Measurements from ENCODE around the gene GRAP2.

The GRAP2 gene

GRCh38 chr22:39947220-39948216, 46.6 kb downstream of the GRAP2 start:
- no peak for DNase-seq

- DNase-seq: no peak
These were observed 49.3 kb downstream of the GRAP2 start for GRCh38 chr22:39949964-39950737.

GRCh38 chr22:39951603-39952293, 50.9 kb downstream of the GRAP2 start:
- peak; percentile 53 for DNase-seq

- no peak for DNase-seq
These were observed 51.5 kb downstream of the GRAP2 start for GRCh38 chr22:39952347-39952746.

- no peak for DNase-seq
These were observed 52.2 kb downstream of the GRAP2 start for GRCh38 chr22:39953101-39953500.

- DNase-seq: no peak
These were observed 53.7 kb downstream of the GRAP2 start for GRCh38 chr22:39954584-39955055.

GRCh38 chr22:39955675-39956074, 54.8 kb downstream of the GRAP2 start:
- DNase-seq: no peak

GRCh38 chr22:39956932-39957664, 56.2 kb downstream of the GRAP2 start:
- no peak for DNase-seq

GRCh38 chr22:39958009-39958711, 57.3 kb downstream of the GRAP2 start:
- DNase-seq: no peak

- DNase-seq: no peak
These were observed 58.2 kb downstream of the GRAP2 start for GRCh38 chr22:39958949-39959639.

GRCh38 chr22:39959640-39960447, 59.0 kb downstream of the GRAP2 start, which contains the start of gene TMA7B:
TSS of gene TMA7B (plus strand) at chr22:39960397. CDS start at chr22:39964375, 3,978 bp downstream.
- DNase-seq: peak; percentile 30

- peak; percentile 42 for DNase-seq
These were observed 60.2 kb downstream of the GRAP2 start for GRCh38 chr22:39960791-39961746.

GRCh38 chr22:39962071-39962470, 61.2 kb downstream of the GRAP2 start:
- no peak for DNase-seq

- no peak for DNase-seq
These were observed 64.9 kb downstream of the GRAP2 start for GRCh38 chr22:39965748-39966147.

- no peak for DNase-seq
These were observed 65.6 kb downstream of the GRAP2 start for GRCh38 chr22:39966470-39966869.

- DNase-seq: no peak
These were observed 66.4 kb downstream of the GRAP2 start for GRCh38 chr22:39967103-39967829.

- no peak for DNase-seq
These were observed 67.4 kb downstream of the GRAP2 start for GRCh38 chr22:39967996-39968972.
